GM12878 (cell line): Measurements from ENCODE around the gene ZBTB5.

Experiments used
- ATF7 ChIP-seq: fragments of 450-650 bp; IDR thresholded peaks from 2 replicates; pipeline ENCODE4 v1.6.1; 2016; ENCODE audit warnings: low read depth, mild to moderate bottlenecking
- POLR2A ChIP-seq: IDR thresholded peaks from 2 replicates; pipeline ENCODE4 v1.6.1; 2011; ENCODE audit warnings: low read depth, mild to moderate bottlenecking, low read length
- ZZZ3 ChIP-seq: IDR thresholded peaks from 2 replicates; pipeline ENCODE4 v1.6.1; 2011; ENCODE audit warnings: low read depth; ENCODE audit not compliant: control insufficient read depth, insufficient read length
- TF ChIP-seq, protein P1 (sequence below), 3 experiments: IDR thresholded peaks in 2 of 3; conservative IDR thresholded peaks in 1 of 3; 2 replicates each; pipeline ENCODE4 v1.5.1; 2011; ENCODE audit warnings: low read depth in 3 of 3, low read length in 3 of 3, mild to moderate bottlenecking in 3 of 3, control low read depth in 2 of 3, moderate library complexity in 2 of 3, inconsistent platforms in 1 of 3, mixed read lengths in 1 of 3; ENCODE audit not compliant: control insufficient read depth in 2 of 3, insufficient read depth in 1 of 3; ENCODE audit errors: extremely low read depth in 1 of 3

DNA sequence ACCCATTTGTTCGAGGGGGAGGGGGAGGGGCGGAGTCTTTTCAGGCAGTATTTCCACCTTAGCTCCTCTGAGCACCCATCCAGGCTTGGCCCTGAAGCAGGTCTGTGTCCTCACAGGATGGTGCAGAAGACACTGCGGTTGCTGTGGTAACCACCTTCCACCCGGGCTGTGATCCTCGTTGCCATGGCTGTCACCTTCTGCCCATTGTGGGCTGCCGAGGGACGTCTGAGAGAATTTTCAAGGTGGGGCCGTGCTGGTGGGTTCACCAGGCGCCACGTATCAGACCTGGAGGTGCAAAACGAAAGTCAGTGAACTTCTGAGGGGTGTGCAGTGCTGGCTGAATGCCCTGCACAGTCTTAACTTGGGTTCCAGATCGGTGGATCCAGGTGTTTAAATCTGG is 47.2 kb upstream of the ZBTB5 start:
- no peak for TF ChIP-seq ZZZ3
- TF ChIP-seq, protein P1, sequence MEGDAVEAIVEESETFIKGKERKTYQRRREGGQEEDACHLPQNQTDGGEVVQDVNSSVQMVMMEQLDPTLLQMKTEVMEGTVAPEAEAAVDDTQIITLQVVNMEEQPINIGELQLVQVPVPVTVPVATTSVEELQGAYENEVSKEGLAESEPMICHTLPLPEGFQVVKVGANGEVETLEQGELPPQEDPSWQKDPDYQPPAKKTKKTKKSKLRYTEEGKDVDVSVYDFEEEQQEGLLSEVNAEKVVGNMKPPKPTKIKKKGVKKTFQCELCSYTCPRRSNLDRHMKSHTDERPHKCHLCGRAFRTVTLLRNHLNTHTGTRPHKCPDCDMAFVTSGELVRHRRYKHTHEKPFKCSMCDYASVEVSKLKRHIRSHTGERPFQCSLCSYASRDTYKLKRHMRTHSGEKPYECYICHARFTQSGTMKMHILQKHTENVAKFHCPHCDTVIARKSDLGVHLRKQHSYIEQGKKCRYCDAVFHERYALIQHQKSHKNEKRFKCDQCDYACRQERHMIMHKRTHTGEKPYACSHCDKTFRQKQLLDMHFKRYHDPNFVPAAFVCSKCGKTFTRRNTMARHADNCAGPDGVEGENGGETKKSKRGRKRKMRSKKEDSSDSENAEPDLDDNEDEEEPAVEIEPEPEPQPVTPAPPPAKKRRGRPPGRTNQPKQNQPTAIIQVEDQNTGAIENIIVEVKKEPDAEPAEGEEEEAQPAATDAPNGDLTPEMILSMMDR (IDR thresholded peaks at IDR 0.05 in 2 of 3, conservative IDR thresholded peaks at IDR 0.05 in 1 of 3; ENCODE audit: control insufficient read depth in 2 of 3, extremely low read depth in 1 of 3, insufficient read depth in 1 of 3, low read depth in 3 of 3, low read length in 3 of 3): no peak
- no peak for TF ChIP-seq POLR2A
- no peak for TF ChIP-seq ATF7
